Uterus (tissue), 2 donors: Measurements from ENCODE around the gene ECSIT.

ENCODE experiments used
- CTCF ChIP-seq, 4 experiments: fragments of 200-600 bp in 2 of 4; fragments of 450-650 bp in 2 of 4; sonication (generic) in 2 of 4; IDR thresholded peaks; one replicate each; pipeline ENCODE4 v1.5.1; 2016 to 2019; ENCODE audit warnings: antibody characterized with exemption in 4 of 4, mild to moderate bottlenecking in 2 of 4, moderate library complexity in 1 of 4
- POLR2A ChIP-seq, 2 donors: fragments of 450-650 bp; IDR thresholded peaks; one replicate each; pipeline ENCODE4 v1.6.1; 2016; ENCODE audit warnings: antibody characterized with exemption in 2 of 2, mild to moderate bottlenecking in 1 of 2, moderate library complexity in 1 of 2

- TF ChIP-seq POLR2A (IDR thresholded peaks at IDR 0.05) (no peak), CTCF (IDR thresholded peaks at IDR 0.05) (no peak)
Measured at GRCh38 chr19:11534948-11535347, 6.0 kb upstream of the ECSIT start.
